H1 (cell line): ENCODE measurements around the gene DENND4A. TPM values are rescaled to one million over a fixed set of nuclear protein-coding genes. Genes with fewer than 3 reads are reported as not detected.

ENCODE experiments used
- CHD7 ChIP-seq: fragments of 300-600 bp; sonication (generic); IDR thresholded peaks from 2 replicates; pipeline ENCODE4 v1.7.1; 2012; ENCODE audit warnings: low read length, moderate library complexity, mild to moderate bottlenecking, inconsistent platforms; ENCODE audit not compliant: insufficient replicate concordance
- CTCF ChIP-seq, 3 experiments: IDR thresholded peaks; 1 replicate in 2 of 3; 2 replicates in 1 of 3; pipeline versions ENCODE4 v1.5.1 to v1.6.1; 2011; ENCODE audit warnings: low read length in 3 of 3, mild to moderate bottlenecking in 3 of 3, inconsistent platforms in 2 of 3, low read depth in 1 of 3, moderate library complexity in 1 of 3; ENCODE audit not compliant: insufficient read depth in 1 of 3; ENCODE audit errors: control extremely low read depth in 1 of 3
- GABPA ChIP-seq: IDR thresholded peaks from 2 replicates; pipeline ENCODE4 v1.6.1; 2011; ENCODE audit warnings: mild to moderate bottlenecking, low read length, moderate library complexity, borderline replicate concordance; ENCODE audit not compliant: insufficient read depth
- NANOG ChIP-seq: IDR thresholded peaks from 2 replicates; pipeline ENCODE4 v1.6.1; 2011; ENCODE audit warnings: low read length, low read depth, mild to moderate bottlenecking, inconsistent platforms; ENCODE audit not compliant: insufficient read depth, poor library complexity, severe bottlenecking
- RBBP5 ChIP-seq: IDR thresholded peaks from 2 replicates; pipeline ENCODE4 v1.7.1; 2012; ENCODE audit warnings: low read depth, mild to moderate bottlenecking, inconsistent platforms, low read length, moderate library complexity, borderline replicate concordance
- SIX5 ChIP-seq: IDR thresholded peaks from 2 replicates; pipeline ENCODE4 v1.6.1; 2011; ENCODE audit warnings: mild to moderate bottlenecking, low read depth, low read length
- polyA plus RNA-seq, 7 experiments: library from polyadenylated mRNA; depleted of rRNA in 3 of 7; stranded (reverse) in 5 of 7; unstranded in 2 of 7; fragments of >200 nt in 5 of 7; fragments of 200-250 nt in 2 of 7; gene quantifications; 1 replicate in 5 of 7; 2 replicates in 1 of 7; 4 replicates in 1 of 7; pipeline versions ENCODE4 v1.2.1 to v1.2.3, GENCODE V29; 2011 to 2013; ENCODE audit warnings: missing spikeins in 2 of 7, mixed read lengths in 2 of 7
- total RNA-seq: library from RNA; stranded (reverse); fragmentation: NEBNext Ultra II Directional; extraction: Animal tissue kit (Norgen Biotek cat#: 25700); gene quantifications from 2 replicates; pipeline ENCODE4 v1.2.1, GENCODE V29; 2021
- TF ChIP-seq, protein P1 (sequence below): IDR thresholded peaks from 2 replicates; pipeline ENCODE4 v1.6.1; 2011; ENCODE audit warnings: low read depth, mild to moderate bottlenecking, low read length; ENCODE audit not compliant: insufficient read depth

The DENND4A gene
- total and polyA plus RNA-seq, 2 of the 8 experiments (the other 6 are each of a cell fraction or from before 2014, with no cell fraction given) = 1.3 to 4.7 TPM

GRCh38 chr15:65682404-65682911 is 109.6 kb downstream of the DENND4A start (continued):
- TF ChIP-seq CHD7 = no peak
- no peak for TF ChIP-seq SIX5
- TF ChIP-seq, protein P1, sequence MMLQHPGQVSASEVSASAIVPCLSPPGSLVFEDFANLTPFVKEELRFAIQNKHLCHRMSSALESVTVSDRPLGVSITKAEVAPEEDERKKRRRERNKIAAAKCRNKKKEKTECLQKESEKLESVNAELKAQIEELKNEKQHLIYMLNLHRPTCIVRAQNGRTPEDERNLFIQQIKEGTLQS = no peak
- no peak for TF ChIP-seq RBBP5
- no peak for TF ChIP-seq NANOG
- TF ChIP-seq GABPA = no peak
- no peak for TF ChIP-seq CTCF (IDR thresholded peaks at IDR 0.05; ENCODE audit: control extremely low read depth in 1 of 3, insufficient read depth in 1 of 3, low read depth in 1 of 3, low read length in 3 of 3)
